GM10248 (cell line): ENCODE results near the gene PDE4B.

Experiments
- CTCF ChIA-PET: fragments of 300-600 bp; sonication (Branson Sonifier 250); formaldehyde crosslinking; extraction: SDS; loops from one replicate; lab custom pipeline; 2021; ENCODE audit warnings: antibody characterized with exemption; lab: Yijun Ruan, JAX
- POLR2A ChIA-PET: fragments of 350-650 bp; sonication (Branson Sonifier 250); formaldehyde crosslinking; extraction: SDS; loops from one replicate; lab custom pipeline; 2020; ENCODE audit warnings: antibody characterized with exemption; lab: Yijun Ruan, JAX
- DNase-seq: peaks from one replicate; pipeline ENCODE4 v3.0.0; 2012; ENCODE audit errors: extremely low spot score
- CTCF ChIP-seq: IDR thresholded peaks from 2 replicates; pipeline ENCODE4 v1.5.1; 2012; ENCODE audit warnings: mild to moderate bottlenecking, low read depth; ENCODE audit errors: extremely low read depth, missing control alignments, control extremely low read depth

The PDE4B gene

GRCh38 chr1:66354311-66355201 is 561.9 kb downstream of the PDE4B start:
- TF ChIP-seq CTCF, result no peak
- ChIA-PET CTCF (interaction anchor here (1.0 to 4.9 kb wide), 5 partner anchors 10 to 100 kb away, joined by 3 to 24 read pairs (median 5); no protein-coding TSS in a partner anchor), POLR2A (no interaction called here)
- no peak for DNase-seq

GRCh38 chr1:66355756-66356155 is 563.1 kb downstream of the PDE4B start:
- TF ChIP-seq CTCF, result no peak
- POLR2A ChIA-PET, result no interaction called here
- no peak for DNase-seq
- CTCF ChIA-PET, result interaction anchor here (1.4 to 4.1 kb wide), 4 partner anchors 9 to 91 kb away, joined by 4 to 13 read pairs (median 6); no protein-coding TSS in a partner anchor

- ChIA-PET POLR2A (no interaction called here), CTCF (interaction anchor here (1.1 to 4.1 kb wide), 9 partner anchors 10 to 90 kb away, joined by 3 to 13 read pairs (median 4); no protein-coding TSS in a partner anchor)
- TF ChIP-seq CTCF, result no peak
- no peak for DNase-seq
Measured at GRCh38 chr1:66356605-66357004, 563.9 kb downstream of the PDE4B start.

DNA sequence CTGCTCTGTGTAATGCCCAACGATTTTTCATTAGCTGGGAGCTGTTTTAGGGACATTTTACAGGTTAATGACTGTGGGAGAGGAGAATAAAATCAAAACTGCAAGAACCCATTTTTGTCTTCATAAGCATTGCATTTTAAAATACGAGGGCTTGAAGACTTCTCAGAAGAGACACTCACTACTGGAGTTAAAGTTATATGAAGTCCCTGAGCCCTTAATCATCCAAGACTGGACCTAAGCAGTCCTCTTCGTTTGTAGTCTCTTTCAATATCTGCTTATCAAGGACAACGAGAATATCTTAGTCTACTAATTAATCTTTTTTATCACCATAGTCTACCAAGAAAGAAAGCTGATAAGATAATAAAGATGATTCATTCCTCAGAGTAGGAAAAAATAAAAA is 564.3 kb downstream of the PDE4B start:
- no peak for DNase-seq
- ChIA-PET CTCF (interaction anchor here (1.1 to 4.1 kb wide), 9 partner anchors 11 to 90 kb away, joined by 3 to 23 read pairs (median 5); no protein-coding TSS in a partner anchor), POLR2A (no interaction called here)
- no peak for TF ChIP-seq CTCF

DNA sequence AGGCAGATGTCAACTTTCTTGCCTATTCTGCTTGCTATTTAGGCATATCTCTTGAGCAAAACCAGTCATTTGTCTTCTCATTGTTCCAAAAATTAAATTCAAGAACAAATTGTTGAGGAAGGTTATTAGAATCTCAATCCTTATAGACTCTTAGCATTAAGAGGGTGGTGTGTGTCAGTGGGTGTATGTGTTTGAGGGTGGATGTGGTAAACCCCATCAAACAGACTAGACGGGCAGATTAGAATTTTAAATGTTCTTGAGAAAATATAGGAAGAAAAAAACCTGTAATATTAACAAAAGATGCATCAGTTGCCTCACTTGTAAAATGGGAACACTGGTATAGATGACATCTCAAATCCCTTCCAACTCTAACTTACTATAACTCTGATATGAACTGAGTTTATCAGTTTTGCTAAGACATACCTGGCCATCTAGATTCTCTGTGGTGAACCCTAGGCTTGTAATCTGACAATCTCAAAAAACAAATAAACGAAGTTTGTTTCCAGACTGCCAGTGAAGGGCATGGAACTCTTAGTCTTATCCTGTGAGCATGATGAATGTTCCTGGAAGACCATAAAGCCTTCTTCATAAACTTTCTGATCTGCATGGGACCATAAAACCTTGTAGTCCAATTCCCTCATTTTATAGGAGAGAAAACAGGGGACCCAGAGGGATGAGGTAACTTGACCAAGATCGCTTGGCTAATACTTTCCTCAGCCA is 564.9 kb downstream of the PDE4B start:
- no peak for DNase-seq
- TF ChIP-seq CTCF, result no peak
- CTCF ChIA-PET, result interaction anchor here (1.1 to 4.1 kb wide), 9 partner anchors 8 to 89 kb away, joined by 3 to 23 read pairs (median 4); no protein-coding TSS in a partner anchor
- POLR2A ChIA-PET, result no interaction called here

- DNase-seq, result no peak
- TF ChIP-seq CTCF, result no peak
- POLR2A ChIA-PET, result no interaction called here
- CTCF ChIA-PET, result interaction anchor here (0.6 to 4.1 kb wide), 8 partner anchors 9 to 91 kb away, joined by 3 to 23 read pairs (median 6); no protein-coding TSS in a partner anchor
Measured at GRCh38 chr1:66359269-66359668, 566.6 kb downstream of the PDE4B start.
